ENCODE data around the gene AGO3.

DNA sequence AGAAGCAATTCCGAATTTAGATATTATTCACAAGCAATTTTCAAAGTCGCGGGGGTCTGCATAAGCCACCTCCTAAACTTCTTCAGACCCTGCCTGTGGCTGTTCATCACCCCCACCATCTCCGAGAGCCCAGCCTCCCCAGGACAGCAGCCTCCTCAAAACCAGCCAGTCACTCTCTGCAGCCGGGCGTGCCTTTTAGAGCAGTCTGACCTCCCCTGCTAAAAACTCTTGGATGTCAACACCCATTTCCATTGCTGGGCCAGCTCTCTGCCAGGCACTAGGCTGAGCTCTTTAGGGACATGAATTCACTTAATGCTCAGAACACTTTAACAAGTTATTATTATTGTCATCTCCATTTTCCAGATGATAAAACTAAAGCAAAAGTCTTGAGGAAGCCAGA lies 169.5 kb downstream of the AGO3 start:
- TF ChIP-seq POLR2AphosphoS5 (IDR thresholded peaks at IDR 0.05) (no peak), EP300 (IDR thresholded peaks at IDR 0.05) (no peak)
- TF ChIP-seq, protein P1, sequence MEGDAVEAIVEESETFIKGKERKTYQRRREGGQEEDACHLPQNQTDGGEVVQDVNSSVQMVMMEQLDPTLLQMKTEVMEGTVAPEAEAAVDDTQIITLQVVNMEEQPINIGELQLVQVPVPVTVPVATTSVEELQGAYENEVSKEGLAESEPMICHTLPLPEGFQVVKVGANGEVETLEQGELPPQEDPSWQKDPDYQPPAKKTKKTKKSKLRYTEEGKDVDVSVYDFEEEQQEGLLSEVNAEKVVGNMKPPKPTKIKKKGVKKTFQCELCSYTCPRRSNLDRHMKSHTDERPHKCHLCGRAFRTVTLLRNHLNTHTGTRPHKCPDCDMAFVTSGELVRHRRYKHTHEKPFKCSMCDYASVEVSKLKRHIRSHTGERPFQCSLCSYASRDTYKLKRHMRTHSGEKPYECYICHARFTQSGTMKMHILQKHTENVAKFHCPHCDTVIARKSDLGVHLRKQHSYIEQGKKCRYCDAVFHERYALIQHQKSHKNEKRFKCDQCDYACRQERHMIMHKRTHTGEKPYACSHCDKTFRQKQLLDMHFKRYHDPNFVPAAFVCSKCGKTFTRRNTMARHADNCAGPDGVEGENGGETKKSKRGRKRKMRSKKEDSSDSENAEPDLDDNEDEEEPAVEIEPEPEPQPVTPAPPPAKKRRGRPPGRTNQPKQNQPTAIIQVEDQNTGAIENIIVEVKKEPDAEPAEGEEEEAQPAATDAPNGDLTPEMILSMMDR (IDR thresholded peaks at IDR 0.05) = no peak
